Measurements from ENCODE around the gene ARHGAP27.

DNA sequence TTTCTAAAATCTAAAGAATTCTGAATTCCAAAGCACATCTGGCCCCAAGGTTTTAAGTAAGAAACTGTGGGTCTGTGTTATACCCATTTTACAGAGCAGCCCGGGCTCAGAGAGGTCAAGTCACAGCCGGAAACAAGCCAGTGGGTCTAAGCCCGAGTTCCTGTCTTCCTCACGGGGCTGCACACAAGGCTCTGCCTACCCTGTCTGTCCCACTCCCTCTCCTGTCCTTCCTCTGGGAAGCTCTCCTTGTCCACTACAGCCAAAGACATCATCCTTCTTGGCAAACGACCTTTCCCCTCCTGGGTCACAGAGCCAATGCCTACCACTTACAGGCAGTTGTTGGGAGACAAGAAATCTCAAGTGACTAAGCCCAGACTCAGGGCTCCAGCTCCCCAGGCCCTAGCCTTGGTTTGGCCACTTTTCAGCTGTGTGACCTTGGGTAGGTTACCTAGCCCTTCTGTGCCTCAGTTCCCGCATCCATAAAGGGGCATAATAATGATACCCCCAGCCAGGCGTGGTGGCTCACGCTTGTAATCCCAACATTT, 60.3 kb downstream of the ARHGAP27 start:
- TF ChIP-seq YY1 (IDR thresholded peaks at IDR 0.05; ENCODE audit: insufficient read depth, insufficient read length): no peak
- no peak for TF ChIP-seq ZNF274 (IDR thresholded peaks at IDR 0.05; ENCODE audit: low read depth, low read length)
- TF ChIP-seq SUZ12 (IDR thresholded peaks at IDR 0.05; ENCODE audit: extremely low read depth, insufficient read depth, insufficient read length): no peak
